H1 (cell line): Measurements from ENCODE around the gene ISG20L2. TPM values are rescaled to one million over a fixed set of nuclear protein-coding genes. Genes with fewer than 3 reads are reported as not detected.

Source experiments
- CTCF ChIA-PET: fragments of 300-600 bp; sonication (Branson Sonifier 250); formaldehyde crosslinking; loops from one replicate; lab custom pipeline; 2021; ENCODE audit not compliant: partially characterized antibody; lab: Charles Lee
- POLR2A ChIA-PET: fragments of 300-600 bp; sonication (Branson Sonifier 250); formaldehyde crosslinking; loops from one replicate; lab custom pipeline; 2021; ENCODE audit warnings: inconsistent platforms; ENCODE audit not compliant: partially characterized antibody; lab: Charles Lee
- DNase-seq, 2 experiments: peaks; one replicate each; pipeline versions ENCODE4 v3.0.0 to v3.0.0-alpha.2; 2010 to 2022; ENCODE audit warnings: low spot score in 2 of 2, low read depth in 1 of 2, mixed read lengths in 1 of 2
- FAIRE-seq: peaks from 2 replicates; lab custom pipeline; 2011; peaks lifted over from hg19 to GRCh38; lab: Jason Lieb, UNC
- H2AFZ ChIP-seq: 2 replicates; pipeline ENCODE4 v1.8.1; 2012; ENCODE audit warnings: low read length, inconsistent platforms
- H2AK5ac ChIP-seq: 2 replicates; pipeline ENCODE4 v1.6.1; 2013; ENCODE audit warnings: low read depth, low read length
- H2BK120ac ChIP-seq: replicated peaks from 2 replicates; pipeline ENCODE3; 2013; ENCODE audit warnings: low read depth, low read length, inconsistent platforms
- H2BK12ac ChIP-seq: 2 replicates; pipeline ENCODE4 v1.6.1; 2013; ENCODE audit warnings: low read depth, low read length
- H2BK15ac ChIP-seq: 2 replicates; pipeline ENCODE4 v1.6.1; 2013; ENCODE audit warnings: low read length
- H2BK20ac ChIP-seq: 2 replicates; pipeline ENCODE4 v1.6.1; 2013; ENCODE audit warnings: low read length
- H2BK5ac ChIP-seq: 2 replicates; pipeline ENCODE4 v1.6.1; 2013; ENCODE audit warnings: low read depth, low read length
- H3K14ac ChIP-seq: 2 replicates; pipeline ENCODE4 v1.6.1; 2013; ENCODE audit warnings: inconsistent platforms; ENCODE audit not compliant: insufficient read length
- H3K18ac ChIP-seq: 2 replicates; pipeline ENCODE4 v1.6.1; 2013; ENCODE audit warnings: low read length; ENCODE audit errors: extremely low read depth
- H3K23ac ChIP-seq: 2 replicates; pipeline ENCODE4 v1.6.1; 2013; ENCODE audit warnings: inconsistent platforms; ENCODE audit not compliant: insufficient read length
- H3K23me2 ChIP-seq: 2 replicates; pipeline ENCODE4 v1.6.1; 2013; ENCODE audit warnings: low read depth, low read length
- H3K27ac ChIP-seq: 2 replicates; pipeline ENCODE4 v1.6.1; 2011; ENCODE audit warnings: low read depth, low read length, inconsistent platforms
- H3K27me3 ChIP-seq, 4 experiments: replicated peaks in 1 of 4; 1 replicate in 1 of 4; 2 replicates in 3 of 4; pipeline versions ENCODE4 v1.6.1 to v1.8.1; 2011 to 2013; ENCODE audit warnings: low read length in 3 of 4, mild to moderate bottlenecking in 3 of 4, inconsistent platforms in 2 of 4, mixed read lengths in 2 of 4, moderate library complexity in 1 of 4; ENCODE audit not compliant: control insufficient read depth in 3 of 4, insufficient read depth in 3 of 4; ENCODE audit errors: extremely low read depth in 1 of 4
- H3K36me3 ChIP-seq, 4 experiments: 2 replicates each; pipeline versions ENCODE4 v1.6.1 to v1.8.1; 2011 to 2013; ENCODE audit warnings: mild to moderate bottlenecking in 4 of 4, low read length in 3 of 4, moderate library complexity in 2 of 4, control low read depth in 1 of 4, inconsistent platforms in 1 of 4; ENCODE audit not compliant: insufficient read depth in 4 of 4, control insufficient read depth in 2 of 4
- H3K4ac ChIP-seq: replicated peaks from 2 replicates; pipeline ENCODE3; 2013; ENCODE audit warnings: low read length, low read depth, mixed read lengths, inconsistent platforms; ENCODE audit not compliant: insufficient read length
- H3K4me1 ChIP-seq, 4 experiments: replicated peaks in 1 of 4; 1 replicate in 1 of 4; 2 replicates in 3 of 4; pipeline versions ENCODE4 v1.6.1 to v1.8.1; 2011 to 2013; ENCODE audit warnings: low read length in 3 of 4, inconsistent platforms in 2 of 4, mixed read lengths in 1 of 4; ENCODE audit not compliant: insufficient read depth in 4 of 4, control insufficient read depth in 3 of 4
- H3K4me2 ChIP-seq, 2 experiments: 2 replicates each; pipeline versions ENCODE4 v1.6.1 to v1.8.1; 2011 to 2013; ENCODE audit warnings: low read depth in 2 of 2, low read length in 2 of 2, control low read depth in 1 of 2, inconsistent platforms in 1 of 2, mild to moderate bottlenecking in 1 of 2; ENCODE audit not compliant: insufficient read depth in 1 of 2
- H3K4me3 ChIP-seq, 4 experiments: fragments of 200-600, 300-600 bp in 1 of 4; sonication (generic), shearing (Covaris generic), sonication (Bioruptor Twin) in 1 of 4; 2 replicates each; pipeline versions ENCODE4 v1.5.1 to v1.8.1; 2011 to 2016; ENCODE audit warnings: low read length in 4 of 4, low read depth in 3 of 4, control low read depth in 2 of 4, inconsistent platforms in 2 of 4, mild to moderate bottlenecking in 2 of 4, mixed read lengths in 1 of 4, moderate library complexity in 1 of 4; ENCODE audit not compliant: insufficient read depth in 2 of 4; ENCODE audit errors: extremely low read depth in 1 of 4
- H3K56ac ChIP-seq: replicated peaks from 2 replicates; pipeline ENCODE3; 2013; ENCODE audit warnings: low read depth, mild to moderate bottlenecking, mixed read lengths, low read length, inconsistent platforms; ENCODE audit not compliant: insufficient read length
- H3K79me1 ChIP-seq: 2 replicates; pipeline ENCODE4 v1.6.1; 2013; ENCODE audit warnings: low read depth, low read length, control low read depth
- H3K79me2 ChIP-seq, 2 experiments: 2 replicates each; pipeline versions ENCODE4 v1.6.1 to v1.8.1; 2012 to 2013; ENCODE audit warnings: low read length in 2 of 2, mild to moderate bottlenecking in 2 of 2, inconsistent platforms in 1 of 2; ENCODE audit not compliant: insufficient read depth in 2 of 2, control insufficient read depth in 1 of 2
- H3K9ac ChIP-seq, 4 experiments: replicated peaks in 1 of 4; 1 replicate in 1 of 4; 2 replicates in 3 of 4; pipeline versions ENCODE4 v1.6.1 to v1.8.1; 2011 to 2013; ENCODE audit warnings: low read depth in 3 of 4, low read length in 3 of 4, control low read depth in 2 of 4, mild to moderate bottlenecking in 2 of 4, moderate library complexity in 2 of 4, inconsistent platforms in 1 of 4; ENCODE audit errors: extremely low read depth in 1 of 4
- H3K9me3 ChIP-seq, 2 experiments: 2 replicates each; pipeline versions ENCODE4 v1.6.1 to v1.8.1; 2012 to 2013; ENCODE audit warnings: mild to moderate bottlenecking in 2 of 2, moderate library complexity in 2 of 2, control low read depth in 1 of 2, inconsistent platforms in 1 of 2, low read depth in 1 of 2, low read length in 1 of 2, mixed read lengths in 1 of 2; ENCODE audit not compliant: insufficient read depth in 2 of 2
- H4K20me1 ChIP-seq, 2 experiments: replicated peaks in 1 of 2; 2 replicates each; pipeline versions ENCODE3 to v1.8.1; 2011 to 2013; ENCODE audit warnings: inconsistent platforms in 2 of 2, low read length in 2 of 2, mild to moderate bottlenecking in 1 of 2; ENCODE audit not compliant: insufficient read depth in 2 of 2, control insufficient read depth in 1 of 2
- H4K5ac ChIP-seq: 2 replicates; pipeline ENCODE4 v1.6.1; 2013; ENCODE audit warnings: low read length, low read depth, mixed read lengths, inconsistent platforms; ENCODE audit not compliant: insufficient read length
- H4K8ac ChIP-seq: 2 replicates; pipeline ENCODE4 v1.8.0; 2013; ENCODE audit warnings: mild to moderate bottlenecking, moderate library complexity, low read length, inconsistent platforms; ENCODE audit not compliant: insufficient read depth; ENCODE audit errors: extremely low read depth
- H4K91ac ChIP-seq: replicated peaks from 2 replicates; pipeline ENCODE3; 2013; ENCODE audit warnings: low read length, mixed read lengths, inconsistent platforms; ENCODE audit not compliant: insufficient read length
- JUN ChIP-seq: IDR thresholded peaks from 2 replicates; pipeline ENCODE4 v1.6.1; 2011; ENCODE audit warnings: low read depth, mild to moderate bottlenecking, improper control_type of control experiment, low read length
- SIN3A ChIP-seq, 2 experiments: IDR thresholded peaks in 1 of 2; conservative IDR thresholded peaks in 1 of 2; 2 replicates each; pipeline ENCODE4 v1.6.1; 2011 to 2012; ENCODE audit warnings: low read length in 2 of 2, improper control_type of control experiment in 1 of 2, low read depth in 1 of 2, mild to moderate bottlenecking in 1 of 2
- WGBS, 2 experiments: shearing (Covaris generic) in 1 of 2; methylation state at CpG; one replicate each; pipeline versions ENCODE4 v1.1.6 to v1.1.7; 2013 to 2015; ENCODE audit warnings: low lambda C conversion rate in 2 of 2, mixed read lengths in 2 of 2, inconsistent platforms in 1 of 2, low coverage in 1 of 2, missing lambda C conversion rate in 1 of 2; ENCODE audit not compliant: insufficient replicate concordance in 2 of 2, insufficient coverage in 1 of 2, insufficient read length in 1 of 2; ENCODE audit errors: extremely low coverage in 1 of 2, missing lambda C conversion rate in 1 of 2; 5-methylcytosine and 5-hydroxymethylcytosine counted together
- polyA plus RNA-seq, 7 experiments: library from polyadenylated mRNA; depleted of rRNA in 3 of 7; stranded (reverse) in 5 of 7; unstranded in 2 of 7; fragments of >200 nt in 5 of 7; fragments of 200-250 nt in 2 of 7; gene quantifications; 1 replicate in 5 of 7; 2 replicates in 1 of 7; 4 replicates in 1 of 7; pipeline versions ENCODE4 v1.2.1 to v1.2.3, GENCODE V29; 2011 to 2013; ENCODE audit warnings: missing spikeins in 2 of 7, mixed read lengths in 2 of 7
- total RNA-seq: library from RNA; stranded (reverse); fragmentation: NEBNext Ultra II Directional; extraction: Animal tissue kit (Norgen Biotek cat#: 25700); gene quantifications from 2 replicates; pipeline ENCODE4 v1.2.1, GENCODE V29; 2021

ISG20L2 gene
- total and polyA plus RNA-seq, 2 of the 8 experiments (the other 6 are each of a cell fraction or from before 2014, with no cell fraction given) = 47.5 to 53.0 TPM

GRCh38 chr1:156760092-156760795 is 31.7 kb upstream of the ISG20L2 start:
- FAIRE-seq (no peak), DNase-seq (no peak)
- Histone ChIP-seq H3K9ac (peak overlapping the region in 1 of 4 experiments; percentile 54; a peak in 1 of 7 replicates), H2BK12ac (no peak overlapping the region), H3K27me3 (no peaks in the 10 kb centered on the region), H3K4me2 (no peak overlapping the region), H3K18ac (no peak overlapping the region), H2BK5ac (no peak overlapping the region), H3K14ac (no peak overlapping the region), H3K27ac (no peak overlapping the region), H3K4ac (no peak overlapping the region), H3K9me3 (no peaks in the 10 kb centered on the region), H2BK20ac (no peak overlapping the region), H4K20me1 (no peaks in the 10 kb centered on the region), H3K79me1 (no peaks in the 10 kb centered on the region), H4K5ac (no peak overlapping the region), H4K91ac (no peak overlapping the region), H3K56ac (no peak overlapping the region), H2AFZ (no peak overlapping the region), H3K36me3 (no peaks in the 10 kb centered on the region), H2BK120ac (no peak overlapping the region), H2AK5ac (no peak overlapping the region), H3K23ac (no peak overlapping the region), H3K4me3 (no peak overlapping the region), H4K8ac (peak overlapping the region; percentile 36; the same call in 1 of the 2 replicates), H3K23me2 (no peaks in the 10 kb centered on the region), H2BK15ac (peak overlapping the region; percentile 16; the same call in 1 of the 2 replicates), H3K79me2 (peaks cover 0 to 3% of the 10 kb centered on the region in 2 experiments; a peak in 1 of 4 replicates), H3K4me1 (peaks cover 0 to 5% (median 0%) of the 10 kb centered on the region in 4 experiments; a peak in 3 of 7 replicates)
- POLR2A ChIA-PET = interaction anchor here (1.0 to 2.1 kb wide), 4 partner anchors 8 to 13 kb away, joined by 3 to 17 read pairs (median 3); partner anchors contain the start of gene HDGF
- WGBS, 2 experiments = 73% methylated on average over 6 of the region's 6 CpGs; no CpG with 5 or more reads in 1 of the 2 experiments
- TF ChIP-seq JUN (no peak), SIN3A (conservative IDR thresholded peaks at IDR 0.05 in 1 of 2, IDR thresholded peaks at IDR 0.05 in 1 of 2; ENCODE audit: low read depth in 1 of 2, low read length in 2 of 2) (no peak)
- CTCF ChIA-PET = interaction anchor here (0.6 to 4.2 kb wide), 7 partner anchors 34 to 121 kb away, joined by 3 to 29 read pairs (median 3); no protein-coding TSS in a partner anchor
